DOHH2 (cell line): ENCODE data around the gene MED16.

ENCODE experiments used
- H3F3A ChIP-seq: fragments of 200-600 bp; sonication (generic), shearing (Covaris generic); 2 replicates; pipeline ENCODE4 v1.6.0; 2016; ENCODE audit warnings: antibody characterized with exemption, mild to moderate bottlenecking; ENCODE audit not compliant: control insufficient read depth, insufficient read depth
- H3K27ac ChIP-seq: fragments of 200-600 bp; sonication (generic); 2 replicates; pipeline ENCODE4 v1.5.1; 2014; ENCODE audit warnings: low read depth, mild to moderate bottlenecking, low read length, moderate library complexity
- H3K27me3 ChIP-seq: fragments of 200-600 bp; sonication (generic); 2 replicates; pipeline ENCODE4 v1.6.1; 2014; ENCODE audit warnings: mild to moderate bottlenecking, low read length, mixed read lengths; ENCODE audit not compliant: control insufficient read depth
- H3K36me3 ChIP-seq: fragments of 200-600 bp; sonication (generic); 2 replicates; pipeline ENCODE4 v1.6.1; 2014; ENCODE audit warnings: mild to moderate bottlenecking, low read length, moderate library complexity, mixed read lengths; ENCODE audit not compliant: control insufficient read depth
- H3K4me1 ChIP-seq: fragments of 200-600 bp; sonication (generic); 2 replicates; pipeline ENCODE4 v1.6.1; 2014; ENCODE audit warnings: mild to moderate bottlenecking, low read length, mixed read lengths; ENCODE audit not compliant: control insufficient read depth
- H3K4me2 ChIP-seq: fragments of 200-600 bp; sonication (generic); 2 replicates; pipeline ENCODE4 v1.6.0; 2014; ENCODE audit warnings: mild to moderate bottlenecking, low read length, moderate library complexity
- H3K4me3 ChIP-seq: fragments of 200-600 bp; sonication (generic); 2 replicates; pipeline ENCODE4 v1.5.1; 2014; ENCODE audit warnings: mild to moderate bottlenecking, low read length, mixed read lengths
- H3K79me2 ChIP-seq: fragments of 200-600 bp; sonication (generic); 2 replicates; pipeline ENCODE4 v1.6.1; 2014; ENCODE audit warnings: mild to moderate bottlenecking, low read length, mixed read lengths; ENCODE audit not compliant: control insufficient read depth
- H3K9me2 ChIP-seq: fragments of 200-600 bp; sonication (generic); replicated peaks from 2 replicates; pipeline ENCODE4 v1.6.1; 2014; ENCODE audit warnings: mild to moderate bottlenecking, low read length, mixed read lengths; ENCODE audit not compliant: control insufficient read depth
- H3K9me3 ChIP-seq: fragments of 200-600 bp; sonication (generic); 2 replicates; pipeline ENCODE4 v1.6.1; 2014; ENCODE audit warnings: antibody characterized with exemption, low read length, mixed read lengths; ENCODE audit not compliant: control insufficient read depth, insufficient read depth
- H4K20me1 ChIP-seq: fragments of 200-600 bp; sonication (generic); 2 replicates; pipeline ENCODE4 v1.6.0; 2014; ENCODE audit warnings: low read depth, mild to moderate bottlenecking, antibody characterized with exemption, low read length, moderate library complexity; ENCODE audit not compliant: control insufficient read depth, insufficient read depth
- EZH2phosphoT487 ChIP-seq: fragments of 200-600 bp; sonication (generic); IDR thresholded peaks from 2 replicates; pipeline ENCODE4 v1.6.1; 2017; ENCODE audit warnings: borderline replicate concordance, mild to moderate bottlenecking, antibody characterized with exemption, low read length, moderate library complexity, mixed read lengths
- TF ChIP-seq, protein P1 (sequence below): fragments of 200-600 bp; sonication (generic); IDR thresholded peaks from one replicate; pipeline ENCODE4 v1.5.1; 2014; ENCODE audit warnings: antibody characterized with exemption, mild to moderate bottlenecking, low read depth, low read length; ENCODE audit not compliant: poor library complexity, severe bottlenecking

Gene MED16

DNA sequence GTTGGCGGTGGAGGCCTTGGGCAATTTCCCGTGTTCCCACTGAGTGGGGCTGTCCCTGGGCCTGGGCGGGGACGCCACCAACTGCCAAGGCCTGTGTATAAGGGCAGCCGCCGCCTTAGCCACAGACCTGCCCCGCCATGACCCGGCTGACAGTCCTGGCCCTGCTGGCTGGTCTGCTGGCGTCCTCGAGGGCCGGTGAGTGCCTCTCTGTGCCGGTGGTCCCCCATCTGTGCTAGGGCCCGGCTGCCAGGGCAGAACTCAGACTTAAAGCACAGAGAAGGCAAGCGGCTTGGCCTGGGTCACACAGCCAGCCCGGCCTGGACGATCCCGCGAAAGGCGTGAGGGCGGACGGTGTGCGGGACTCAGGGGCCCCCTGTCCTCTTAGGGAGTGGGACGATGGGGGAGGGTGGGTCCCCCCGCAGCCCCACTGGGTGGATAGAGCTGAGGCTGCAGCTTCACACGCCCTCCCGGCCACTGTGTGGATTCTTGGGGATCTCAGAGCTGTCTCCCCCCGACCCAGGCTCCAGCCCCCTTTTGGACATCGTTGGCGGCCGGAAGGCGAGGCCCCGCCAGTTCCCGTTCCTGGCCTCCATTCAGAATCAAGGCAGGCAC is 65.2 kb downstream of the MED16 start, which contains the start of gene AZU1:
TSS of gene AZU1 (plus strand) at position 128 of the 612 bp plus-strand sequence. CDS start at position 138, 10 bp downstream.
- no peak for TF ChIP-seq EZH2phosphoT487
- TF ChIP-seq, protein P1, sequence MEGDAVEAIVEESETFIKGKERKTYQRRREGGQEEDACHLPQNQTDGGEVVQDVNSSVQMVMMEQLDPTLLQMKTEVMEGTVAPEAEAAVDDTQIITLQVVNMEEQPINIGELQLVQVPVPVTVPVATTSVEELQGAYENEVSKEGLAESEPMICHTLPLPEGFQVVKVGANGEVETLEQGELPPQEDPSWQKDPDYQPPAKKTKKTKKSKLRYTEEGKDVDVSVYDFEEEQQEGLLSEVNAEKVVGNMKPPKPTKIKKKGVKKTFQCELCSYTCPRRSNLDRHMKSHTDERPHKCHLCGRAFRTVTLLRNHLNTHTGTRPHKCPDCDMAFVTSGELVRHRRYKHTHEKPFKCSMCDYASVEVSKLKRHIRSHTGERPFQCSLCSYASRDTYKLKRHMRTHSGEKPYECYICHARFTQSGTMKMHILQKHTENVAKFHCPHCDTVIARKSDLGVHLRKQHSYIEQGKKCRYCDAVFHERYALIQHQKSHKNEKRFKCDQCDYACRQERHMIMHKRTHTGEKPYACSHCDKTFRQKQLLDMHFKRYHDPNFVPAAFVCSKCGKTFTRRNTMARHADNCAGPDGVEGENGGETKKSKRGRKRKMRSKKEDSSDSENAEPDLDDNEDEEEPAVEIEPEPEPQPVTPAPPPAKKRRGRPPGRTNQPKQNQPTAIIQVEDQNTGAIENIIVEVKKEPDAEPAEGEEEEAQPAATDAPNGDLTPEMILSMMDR, result no peak
- H3K4me2 ChIP-seq, result no peak within 1 kb of the TSS
- H3K27ac ChIP-seq, result no peak within 1 kb of the TSS
- no peaks in the 10 kb centered on the region for H3K4me1 ChIP-seq
- no peaks in the 10 kb centered on the region for H3K9me2 ChIP-seq
- no peaks in the 10 kb centered on the region for H3F3A ChIP-seq
- H3K79me2 ChIP-seq, result no peaks in the 10 kb centered on the region
- no peaks in the 10 kb centered on the region for H3K36me3 ChIP-seq
- H3K9me3 ChIP-seq, result no peaks in the 10 kb centered on the region
- H4K20me1 ChIP-seq, result no peaks in the 10 kb centered on the region
- H3K27me3 ChIP-seq, result no peaks in the 10 kb centered on the region
- no peak within 1 kb of the TSS for H3K4me3 ChIP-seq

DNA sequence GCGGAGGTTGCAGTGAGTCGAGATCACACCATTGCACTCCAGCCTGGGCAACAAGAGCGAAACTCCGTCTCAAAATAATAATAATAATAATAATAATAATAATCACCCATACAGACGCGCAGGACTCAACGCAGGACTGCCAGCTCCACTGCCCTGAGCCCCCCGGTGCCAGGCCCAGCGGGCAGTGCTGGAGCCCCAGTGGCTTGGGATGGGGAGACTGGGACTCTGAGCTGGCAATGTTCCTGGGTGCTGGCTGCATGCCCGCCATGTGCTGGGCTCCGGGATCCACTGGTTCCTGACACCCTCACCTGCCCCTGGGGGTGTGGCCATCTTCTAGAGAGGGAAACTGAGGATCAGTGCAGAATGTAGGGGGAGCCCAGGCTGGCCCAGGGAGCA is 65.7 kb downstream of the MED16 start:
- H3K27ac ChIP-seq, result no peak overlapping the region
- H3K9me2 ChIP-seq, result no peaks in the 10 kb centered on the region
- H3K4me3 ChIP-seq, result no peak overlapping the region
- no peaks in the 10 kb centered on the region for H3K36me3 ChIP-seq
- H3F3A ChIP-seq, result no peaks in the 10 kb centered on the region
- no peaks in the 10 kb centered on the region for H3K79me2 ChIP-seq
- H3K4me2 ChIP-seq, result no peak overlapping the region
- no peaks in the 10 kb centered on the region for H3K27me3 ChIP-seq
- no peaks in the 10 kb centered on the region for H3K9me3 ChIP-seq
- H3K4me1 ChIP-seq, result no peaks in the 10 kb centered on the region
- H4K20me1 ChIP-seq, result no peaks in the 10 kb centered on the region
- TF ChIP-seq, protein P1, result no peak
- no peak for TF ChIP-seq EZH2phosphoT487

DNA sequence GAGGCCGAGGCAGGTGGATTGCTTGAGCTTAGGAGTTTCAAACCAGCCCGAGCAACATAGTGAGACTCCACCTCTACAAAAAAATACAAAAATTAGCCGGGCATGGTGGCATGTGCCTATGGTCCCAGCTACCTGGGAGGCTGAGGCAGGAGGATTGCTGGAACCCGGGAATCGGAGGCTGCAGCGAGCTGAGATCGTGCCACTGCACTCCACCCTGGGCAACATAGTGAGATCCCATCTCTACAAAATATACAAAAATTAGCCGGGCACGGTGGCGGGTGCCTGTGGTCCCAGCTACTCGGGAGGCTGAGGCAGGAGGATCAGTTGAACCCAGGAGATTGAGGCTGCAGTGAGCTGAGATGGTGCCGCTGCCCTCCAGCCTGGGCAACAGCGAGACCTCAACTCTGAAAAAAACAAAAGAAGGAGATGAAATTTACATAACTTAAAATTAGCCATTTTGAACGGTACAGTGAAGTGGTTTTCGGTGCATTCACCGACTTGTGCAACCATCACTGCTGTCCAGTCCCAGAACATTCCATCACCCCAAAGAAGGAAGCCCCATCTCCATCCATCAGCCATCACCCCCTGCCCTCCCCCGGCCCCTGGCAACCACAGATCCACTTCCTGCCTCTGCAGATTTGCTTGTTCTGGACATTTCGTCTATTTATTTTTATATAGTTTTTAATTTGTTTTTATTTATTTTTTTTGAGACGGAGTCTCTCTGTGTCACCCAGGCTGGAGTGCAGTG is 66.9 kb downstream of the MED16 start:
- H3F3A ChIP-seq, result no peaks in the 10 kb centered on the region
- no peak for TF ChIP-seq EZH2phosphoT487
- TF ChIP-seq, protein P1, result no peak
- H3K36me3 ChIP-seq, result no peaks in the 10 kb centered on the region
- no peaks in the 10 kb centered on the region for H4K20me1 ChIP-seq
- H3K27ac ChIP-seq, result no peak overlapping the region
- H3K4me3 ChIP-seq, result no peak overlapping the region
- no peaks in the 10 kb centered on the region for H3K9me2 ChIP-seq
- H3K9me3 ChIP-seq, result no peaks in the 10 kb centered on the region
- no peaks in the 10 kb centered on the region for H3K27me3 ChIP-seq
- H3K4me1 ChIP-seq, result no peaks in the 10 kb centered on the region
- H3K79me2 ChIP-seq, result no peaks in the 10 kb centered on the region
- no peak overlapping the region for H3K4me2 ChIP-seq
